WERI-Rb-1 (cell line): ENCODE measurements around the gene CAMK2G.
"Not testable (repeated sequence)": the region's sequence is repeated elsewhere in the genome, so short reads cannot be mapped to it uniquely, and the experiment has no call there.

Experiments
- DNase-seq: peaks from one replicate; pipeline ENCODE4 v3.0.0-alpha.2; 2020
- H3K27ac ChIP-seq: fragments of 250-450 bp; sonication (Bioruptor Pico); 2 replicates; pipeline ENCODE4 v1.5.1; 2020; ENCODE audit warnings: mild to moderate bottlenecking, moderate library complexity
- H3K27me3 ChIP-seq: fragments of 250-450 bp; sonication (Bioruptor Pico); 2 replicates; pipeline ENCODE4 v1.5.1; 2021; ENCODE audit warnings: mild to moderate bottlenecking, low read depth, moderate library complexity; ENCODE audit not compliant: insufficient read depth, severe bottlenecking
- H3K36me3 ChIP-seq: fragments of 250-450 bp; sonication (Bioruptor Pico); 2 replicates; pipeline ENCODE4 v1.5.1; 2020; ENCODE audit warnings: mild to moderate bottlenecking, moderate library complexity
- H3K4me3 ChIP-seq: 2 replicates; pipeline ENCODE4 v1.5.1; 2011; ENCODE audit warnings: low read depth, mild to moderate bottlenecking, control low read depth, low read length
- H3K9me3 ChIP-seq: fragments of 250-450 bp; sonication (Bioruptor Pico); 2 replicates; pipeline ENCODE4 v1.5.1; 2021; ENCODE audit warnings: mild to moderate bottlenecking, moderate library complexity; ENCODE audit not compliant: severe bottlenecking
- CTCF ChIP-seq: IDR thresholded peaks from 2 replicates; pipeline ENCODE4 v1.5.1; 2011; ENCODE audit warnings: low read depth, mild to moderate bottlenecking, control low read depth, inconsistent platforms, low read length

Gene CAMK2G

DNA sequence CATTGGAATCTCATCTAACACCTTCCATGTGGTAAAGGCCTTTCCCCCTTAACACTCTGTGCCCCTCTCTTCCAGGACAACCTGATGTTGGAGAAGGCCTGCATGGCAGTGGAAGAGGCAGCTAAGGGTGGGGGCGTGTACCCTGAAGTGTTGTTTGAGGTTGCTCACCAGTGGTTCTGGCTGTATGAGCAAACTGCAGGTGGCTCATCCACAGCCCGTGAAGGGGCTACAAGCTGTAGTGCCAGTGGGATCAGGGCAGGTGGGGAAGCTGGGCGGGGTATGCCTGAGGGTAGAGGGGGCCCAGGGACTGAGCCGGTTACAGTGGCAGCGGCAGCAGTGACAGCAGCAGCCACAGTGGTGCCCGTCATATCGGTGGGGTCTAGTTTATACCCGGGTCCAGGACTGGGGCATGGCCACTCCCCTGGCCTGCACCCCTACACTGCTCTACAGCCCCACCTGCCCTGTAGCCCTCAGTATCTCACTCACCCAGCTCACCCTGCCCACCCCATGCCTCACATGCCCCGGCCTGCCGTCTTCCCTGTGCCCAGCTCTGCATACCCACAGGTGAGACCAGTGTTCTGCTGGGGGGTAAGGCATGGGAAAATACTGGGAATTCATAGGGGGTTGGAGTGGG, 75.3 kb downstream of the CAMK2G start:
- no peaks in the 10 kb centered on the region for H3K9me3 ChIP-seq
- no peak overlapping the region for H3K27ac ChIP-seq
- peaks cover 71% of the 10 kb centered on the region for H3K36me3 ChIP-seq
- no peaks in the 10 kb centered on the region for H3K27me3 ChIP-seq
- no peak overlapping the region for H3K4me3 ChIP-seq
- DNase-seq = no peak
- TF ChIP-seq CTCF = no peak

DNA sequence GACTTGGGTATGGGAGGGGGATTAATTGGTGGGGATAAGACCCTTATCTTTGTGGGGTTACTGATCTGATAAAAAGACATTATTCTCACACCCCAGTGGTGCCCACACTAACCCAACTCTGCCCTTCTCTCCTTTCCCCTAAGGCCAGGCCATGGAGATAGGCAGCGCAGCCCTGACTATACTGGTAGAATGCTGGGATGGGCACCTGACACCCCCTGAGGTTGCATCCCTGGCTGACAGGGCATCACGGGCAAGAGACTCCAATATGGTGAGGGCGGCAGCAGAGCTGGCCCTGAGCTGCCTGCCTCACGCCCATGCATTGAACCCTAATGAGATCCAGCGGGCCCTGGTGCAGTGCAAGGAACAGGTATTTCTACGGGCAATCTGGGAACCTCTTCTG, 76.3 kb downstream of the CAMK2G start:
- no peaks in the 10 kb centered on the region for H3K9me3 ChIP-seq
- peaks cover 75% of the 10 kb centered on the region for H3K36me3 ChIP-seq
- no peak overlapping the region for H3K4me3 ChIP-seq
- TF ChIP-seq CTCF = no peak
- DNase-seq = no peak
- no peaks in the 10 kb centered on the region for H3K27me3 ChIP-seq
- H3K27ac ChIP-seq = no peak overlapping the region

DNA sequence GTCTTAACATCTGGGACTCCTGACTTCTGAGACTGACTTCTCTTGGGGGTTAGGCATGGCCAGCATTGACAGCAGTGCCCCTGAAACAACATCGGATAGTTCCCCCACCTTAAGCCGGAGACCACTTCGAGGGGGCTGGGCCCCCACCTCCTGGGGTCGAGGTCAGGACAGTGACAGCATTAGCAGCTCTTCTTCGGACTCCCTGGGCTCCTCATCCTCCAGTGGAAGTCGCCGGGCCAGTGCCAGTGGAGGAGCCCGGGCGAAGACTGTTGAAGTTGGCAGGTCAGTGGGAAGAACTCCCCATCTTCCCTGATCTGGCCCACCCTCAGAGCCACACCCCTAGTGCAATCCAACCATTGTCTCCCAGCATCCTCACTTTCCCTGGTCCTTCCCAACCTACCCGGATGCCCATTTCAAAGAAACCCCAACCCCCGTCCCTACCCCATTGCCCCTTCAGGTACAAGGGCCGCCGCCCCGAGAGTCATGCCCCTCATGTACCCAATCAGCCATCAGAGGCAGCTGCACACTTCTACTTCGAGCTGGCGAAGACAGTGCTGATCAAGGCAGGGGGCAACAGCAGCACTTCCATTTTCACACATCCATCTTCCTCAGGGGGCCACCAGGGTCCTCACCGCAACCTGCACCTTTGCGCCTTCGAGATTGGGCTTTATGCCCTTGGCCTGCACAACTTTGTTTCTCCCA, 76.9 kb downstream of the CAMK2G start:
- no peak for TF ChIP-seq CTCF
- H3K36me3 ChIP-seq = peaks cover 76% of the 10 kb centered on the region
- H3K4me3 ChIP-seq = no peak overlapping the region
- H3K9me3 ChIP-seq = no peaks in the 10 kb centered on the region
- DNase-seq = no peak
- H3K27ac ChIP-seq = no peak overlapping the region
- no peaks in the 10 kb centered on the region for H3K27me3 ChIP-seq

DNA sequence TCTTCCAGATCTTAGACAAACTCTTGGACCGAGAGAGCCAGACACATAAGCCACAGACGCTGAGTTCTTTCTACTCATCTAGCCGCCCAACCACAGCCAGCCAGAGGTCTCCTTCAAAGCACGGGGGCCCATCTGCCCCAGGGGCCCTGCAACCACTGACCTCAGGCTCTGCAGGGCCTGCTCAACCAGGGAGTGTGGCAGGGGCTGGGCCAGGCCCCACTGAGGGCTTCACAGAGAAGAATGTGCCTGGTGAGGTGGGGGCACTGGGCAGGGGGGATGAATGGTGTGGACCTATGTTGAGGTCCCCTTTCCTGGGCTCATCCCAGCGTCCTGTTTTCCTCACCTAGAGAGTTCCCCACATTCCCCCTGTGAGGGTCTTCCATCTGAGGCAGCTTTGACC, 77.6 kb downstream of the CAMK2G start:
- DNase-seq = no peak
- no peaks in the 10 kb centered on the region for H3K9me3 ChIP-seq
- H3K27me3 ChIP-seq = no peaks in the 10 kb centered on the region
- H3K36me3 ChIP-seq = peaks cover 76% of the 10 kb centered on the region
- no peak for TF ChIP-seq CTCF
- no peak overlapping the region for H3K27ac ChIP-seq
- H3K4me3 ChIP-seq = no peak overlapping the region

DNA sequence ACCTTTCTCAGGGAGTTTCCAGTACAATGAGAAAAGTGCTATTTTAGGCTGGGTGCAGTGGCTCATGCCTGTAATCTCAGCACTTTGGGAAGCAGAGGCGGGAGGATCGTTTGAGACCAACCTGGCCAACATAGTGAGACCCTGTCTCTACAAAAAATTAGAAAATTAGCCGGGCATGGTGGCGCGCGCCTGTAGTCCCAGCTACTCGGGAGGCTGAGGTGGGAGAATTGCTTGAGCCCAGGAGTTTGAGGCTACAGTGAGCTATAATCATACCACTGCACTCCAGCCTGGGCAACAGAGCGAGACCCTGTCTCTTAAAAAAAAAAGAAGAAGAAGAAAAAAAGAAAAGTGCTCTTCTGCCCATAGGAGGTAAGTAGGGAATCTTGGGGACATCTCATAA, 78.3 kb downstream of the CAMK2G start:
- peaks cover 78% of the 10 kb centered on the region for H3K36me3 ChIP-seq
- H3K27me3 ChIP-seq, H3K9me3 ChIP-seq, DNase-seq, H3K4me3 ChIP-seq, H3K27ac ChIP-seq: not testable (repeated sequence)

DNA sequence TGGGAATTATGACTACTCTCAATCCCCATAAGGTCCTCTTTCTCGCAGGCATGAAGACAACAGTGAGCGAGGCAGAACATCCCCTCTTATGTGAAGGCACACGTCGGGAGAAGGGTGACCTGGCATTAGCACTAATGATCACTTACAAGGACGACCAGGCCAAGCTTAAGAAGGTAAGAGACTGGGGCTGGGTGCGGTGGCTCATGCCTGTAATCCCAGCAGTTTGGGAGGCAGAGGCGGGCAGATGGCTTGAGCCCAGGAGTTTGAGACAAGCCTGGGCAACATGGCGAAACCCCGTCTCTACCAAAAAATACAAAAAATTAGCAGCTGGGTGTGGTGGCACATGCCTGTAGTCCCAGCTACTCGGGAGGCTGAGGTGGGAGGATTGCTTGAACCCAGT, 78.9 kb downstream of the CAMK2G start:
- DNase-seq, H3K9me3 ChIP-seq, H3K27me3 ChIP-seq, H3K4me3 ChIP-seq, H3K27ac ChIP-seq: not testable (repeated sequence)
- H3K36me3 ChIP-seq = peaks cover 82% of the 10 kb centered on the region

GRCh38 chr10:73793456-73793855, 80.9 kb downstream of the CAMK2G start:
- no peak for TF ChIP-seq CTCF
- peaks cover 82% of the 10 kb centered on the region for H3K36me3 ChIP-seq

More at GRCh38 chr10:73793456-73793855, 80.9 kb downstream of the CAMK2G start:
- DNase-seq = no peak
- Histone ChIP-seq H3K27ac (no peak overlapping the region), H3K9me3 (no peaks in the 10 kb centered on the region), H3K27me3 (no peaks in the 10 kb centered on the region), H3K4me3 (no peak overlapping the region)
